Ureter (tissue), 1 donor: ENCODE results near the gene ZNF891. TPM values are rescaled to one million over a fixed set of nuclear protein-coding genes. Genes with fewer than 3 reads are reported as not detected.

Experiments
- DNase-seq: peaks from one replicate; pipeline ENCODE4 v3.0.0-alpha.2; 2020; ENCODE audit warnings: low spot score
- total RNA-seq: library from RNA; stranded (reverse); gene quantifications from one replicate; pipeline ENCODE4 v1.2.4, GENCODE V29; 2023
- donor health status: DM: yes; HTN: yes; CAD: no.

ZNF891 gene
- total RNA-seq, 1 donor from 2014 or later: 3.5 TPM

- no peak for DNase-seq
These were observed 68.1 kb downstream of the ZNF891 start for GRCh38 chr12:133061954-133062353.

GRCh38 chr12:133058203-133059113 lies 71.6 kb downstream of the ZNF891 start:
- DNase-seq: no peak

- DNase-seq: no peak
These were observed 72.6 kb downstream of the ZNF891 start for GRCh38 chr12:133057446-133057845.

Other genes starting within 250 kb of the ZNF891 start
- 67.0 TPM for gene CHFR, start 242.7 kb downstream of the ZNF891 start, total RNA-seq
- gene ZNF605, start 174.0 kb downstream of the ZNF891 start, total RNA-seq: 24.4 TPM
- gene ZNF26, start 143.9 kb downstream of the ZNF891 start, total RNA-seq: 21.6 TPM
- 39.7 TPM for gene ZNF84, start 92.8 kb downstream of the ZNF891 start, total RNA-seq
- 26.9 TPM for gene ZNF140, start 49.4 kb downstream of the ZNF891 start, total RNA-seq
- 23.3 TPM for gene ZNF10, start 353 bp upstream of the ZNF891 start, total RNA-seq
- gene ZNF268, start 51.2 kb upstream of the ZNF891 start, total RNA-seq: 30.6 TPM
- not detected for gene ANHX, start 105.6 kb upstream of the ZNF891 start, total RNA-seq